Measurements from ENCODE around the gene UBTF.
A peak's percentile ranks its signal among the peaks of the same experiment; 100 is the strongest.

UBTF gene

DNA sequence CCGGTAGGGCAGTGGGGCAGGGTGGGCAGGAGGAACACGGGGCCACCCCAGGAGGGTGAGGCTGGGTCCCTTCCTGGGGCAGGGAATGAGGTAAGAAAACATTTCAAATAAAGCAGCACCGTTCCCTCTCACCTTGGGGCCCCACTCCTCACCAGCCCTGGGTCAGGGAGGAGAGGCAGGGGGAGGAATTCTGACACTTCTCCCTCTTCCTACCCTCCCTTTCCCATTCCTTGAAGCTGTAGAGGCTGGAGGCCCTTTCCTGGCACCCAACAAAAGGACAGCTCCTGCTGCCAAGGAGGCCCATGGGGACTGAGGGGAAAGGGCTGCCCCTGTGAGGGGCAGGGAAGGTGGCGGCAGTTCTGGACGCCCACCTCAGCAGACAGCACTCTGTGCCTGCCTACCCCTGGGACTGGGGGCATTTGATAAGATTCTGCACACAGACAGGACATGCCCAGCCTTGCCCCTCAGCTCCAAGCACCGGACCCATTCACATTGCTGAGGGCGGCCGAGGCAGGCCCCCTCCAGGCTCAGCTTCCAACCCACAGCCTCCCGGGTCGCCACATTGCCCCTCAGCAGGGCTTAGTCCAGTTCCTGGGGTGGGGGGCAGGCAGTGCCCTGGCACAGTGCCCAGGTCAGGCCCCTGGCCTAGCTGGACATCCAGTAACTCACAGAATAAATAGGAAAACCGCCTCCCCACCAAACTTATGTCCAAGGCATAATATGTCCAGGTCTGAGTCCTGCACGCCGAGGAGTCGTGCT is 26.0 kb downstream of the UBTF start:
- DNase-seq, result no peak

DNA sequence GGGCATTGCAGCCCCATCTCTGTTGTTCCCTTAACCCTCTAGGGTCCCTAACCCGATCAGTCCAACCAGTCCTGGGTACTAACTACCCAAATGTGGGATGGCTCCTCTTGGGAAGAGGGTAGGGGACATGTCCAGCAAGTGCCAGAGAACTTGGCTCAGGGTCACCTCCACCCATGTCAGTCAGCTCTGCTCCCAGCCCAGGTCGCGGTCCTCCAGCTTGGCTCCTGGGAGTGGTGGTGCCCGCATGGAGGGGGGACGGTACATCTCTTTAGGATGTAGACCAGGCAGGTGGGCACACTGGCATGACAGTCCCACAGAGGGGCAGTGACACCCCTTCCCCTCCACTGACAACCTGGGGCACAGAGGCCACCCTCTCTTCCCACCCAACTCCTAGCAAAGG is 26.7 kb downstream of the UBTF start:
- no peak for DNase-seq

DNA sequence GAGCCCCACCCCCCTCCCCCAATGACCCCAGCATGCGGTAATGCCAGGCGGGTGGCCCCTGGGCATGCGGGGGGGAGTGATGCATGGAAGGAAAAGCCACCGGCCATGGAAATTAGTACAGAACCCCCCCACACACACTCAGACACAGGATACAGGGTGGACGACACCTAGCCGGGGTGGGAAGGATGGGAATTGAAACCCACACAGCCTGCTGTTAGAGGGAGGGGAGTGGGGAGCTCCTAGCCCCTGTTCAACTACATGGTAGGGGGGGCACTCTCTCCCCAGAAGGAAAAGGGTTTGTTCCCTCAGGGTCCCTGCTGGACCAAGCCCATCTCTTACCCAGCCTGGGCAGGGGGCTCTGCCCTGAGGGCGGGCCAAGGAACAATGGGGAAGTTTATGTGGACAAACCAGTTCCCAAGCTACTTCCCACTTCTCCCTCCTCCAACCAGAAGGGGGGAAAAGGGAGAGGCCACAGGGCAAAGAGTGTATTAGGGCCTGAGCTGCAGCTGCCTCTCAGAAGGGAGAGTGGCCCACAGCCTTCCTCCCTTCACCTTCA is 27.5 kb downstream of the UBTF start:
- DNase-seq, result no peak

DNA sequence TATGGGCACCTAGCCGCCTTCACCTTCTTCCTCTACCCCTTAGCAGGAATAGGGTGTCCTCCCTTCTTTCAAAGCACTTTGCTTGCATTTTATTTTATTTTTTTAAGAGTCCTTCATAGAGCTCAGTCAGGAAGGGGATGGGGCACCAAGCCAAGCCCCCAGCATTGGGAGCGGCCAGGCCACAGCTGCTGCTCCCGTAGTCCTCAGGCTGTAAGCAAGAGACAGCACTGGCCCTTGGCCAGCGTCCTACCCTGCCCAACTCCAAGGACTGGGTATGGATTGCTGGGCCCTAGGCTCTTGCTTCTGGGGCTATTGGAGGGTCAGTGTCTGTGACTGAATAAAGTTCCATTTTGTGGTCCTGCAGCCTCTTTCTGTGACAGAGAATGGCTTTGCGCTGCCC is 28.1 kb downstream of the UBTF start:
- no peak for DNase-seq

DNA sequence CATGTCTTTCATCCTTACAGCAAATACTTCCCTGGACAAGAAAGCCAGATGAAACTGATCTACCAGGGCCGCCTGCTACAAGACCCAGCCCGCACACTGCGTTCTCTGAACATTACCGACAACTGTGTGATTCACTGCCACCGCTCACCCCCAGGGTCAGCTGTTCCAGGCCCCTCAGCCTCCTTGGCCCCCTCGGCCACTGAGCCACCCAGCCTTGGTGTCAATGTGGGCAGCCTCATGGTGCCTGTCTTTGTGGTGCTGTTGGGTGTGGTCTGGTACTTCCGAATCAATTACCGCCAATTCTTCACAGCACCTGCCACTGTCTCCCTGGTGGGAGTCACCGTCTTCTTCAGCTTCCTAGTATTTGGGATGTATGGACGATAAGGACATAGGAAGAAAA is 29.0 kb downstream of the UBTF start:
- no peak for DNase-seq

GRCh38 chr17:44188576-44189403 is 30.7 kb downstream of the UBTF start:
- DNase-seq, result no peak

- no peak for DNase-seq
These were observed 32.2 kb downstream of the UBTF start for GRCh38 chr17:44187131-44187899.

- peak; percentile 99 for DNase-seq
These were observed 33.0 kb downstream of the UBTF start, which contains the start of gene TMUB2 for GRCh38 chr17:44186307-44187130. Gene TMUB2, plus strand, starts transcription at chr17:44186972. Its CDS starts 737 bp downstream, at chr17:44187709.

- DNase-seq, result no peak
These were observed 35.2 kb downstream of the UBTF start for GRCh38 chr17:44184212-44184810.

DNA sequence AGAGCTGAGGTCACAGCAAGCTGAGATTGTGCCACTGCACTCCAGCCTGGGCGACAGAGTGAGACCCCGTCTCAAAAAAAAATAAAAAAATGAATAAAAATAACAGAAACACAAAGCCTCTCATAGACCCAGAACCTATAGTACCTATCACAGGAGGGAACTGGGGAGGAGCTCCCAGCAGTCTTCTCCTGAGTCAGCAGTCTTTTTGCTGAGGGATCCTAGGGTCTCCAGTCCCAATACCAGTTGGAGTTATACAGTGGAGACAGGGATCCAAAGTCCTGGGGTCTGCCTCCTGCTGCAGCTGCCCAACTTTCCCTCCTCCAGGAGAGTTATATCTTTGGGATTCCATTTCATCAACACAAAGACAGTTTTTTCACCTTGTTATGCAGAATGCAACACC is 36.5 kb downstream of the UBTF start:
- DNase-seq, result no peak

- DNase-seq, result no peak
These were observed 41.3 kb downstream of the UBTF start for GRCh38 chr17:44178133-44178532.

- no peak for DNase-seq
These were observed 41.8 kb downstream of the UBTF start for GRCh38 chr17:44177640-44178039.

DNA sequence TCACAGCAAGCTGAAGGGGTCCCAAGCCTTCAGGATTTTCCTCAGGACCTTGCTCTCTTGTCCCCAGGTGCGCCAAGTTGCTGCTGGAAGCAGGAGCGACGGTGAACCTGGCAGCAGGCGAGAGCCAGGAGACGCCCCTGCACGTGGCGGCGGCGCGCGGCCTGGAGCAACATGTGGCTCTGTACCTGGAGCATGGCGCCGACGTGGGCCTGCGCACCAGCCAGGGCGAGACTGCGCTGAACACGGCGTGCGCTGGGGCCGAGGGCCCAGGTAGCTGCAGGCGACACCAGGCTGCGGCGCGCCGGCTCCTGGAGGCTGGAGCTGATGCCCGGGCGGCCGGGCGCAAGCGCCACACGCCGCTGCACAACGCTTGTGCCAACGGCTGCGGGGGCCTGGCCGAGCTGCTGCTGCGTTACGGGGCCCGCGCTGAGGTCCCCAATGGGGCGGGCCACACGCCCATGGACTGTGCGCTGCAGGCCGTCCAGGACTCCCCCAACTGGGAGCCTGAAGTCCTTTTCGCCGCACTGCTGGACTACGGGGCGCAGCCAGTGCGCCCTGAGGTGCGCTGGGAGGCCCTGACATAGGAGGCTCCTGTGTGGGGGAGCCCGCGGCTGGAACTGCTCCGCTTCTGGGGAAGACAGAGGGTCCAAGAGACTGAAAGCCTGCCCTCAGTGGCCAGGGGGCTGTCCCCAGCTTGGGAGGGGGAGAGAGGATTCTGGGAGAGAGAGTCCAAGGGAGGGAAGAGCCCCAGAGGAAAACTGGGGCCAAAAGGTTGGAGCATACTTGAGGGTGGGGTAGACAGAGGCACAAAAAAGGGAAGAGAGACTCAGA is 42.6 kb downstream of the UBTF start:
- no peak for DNase-seq

DNA sequence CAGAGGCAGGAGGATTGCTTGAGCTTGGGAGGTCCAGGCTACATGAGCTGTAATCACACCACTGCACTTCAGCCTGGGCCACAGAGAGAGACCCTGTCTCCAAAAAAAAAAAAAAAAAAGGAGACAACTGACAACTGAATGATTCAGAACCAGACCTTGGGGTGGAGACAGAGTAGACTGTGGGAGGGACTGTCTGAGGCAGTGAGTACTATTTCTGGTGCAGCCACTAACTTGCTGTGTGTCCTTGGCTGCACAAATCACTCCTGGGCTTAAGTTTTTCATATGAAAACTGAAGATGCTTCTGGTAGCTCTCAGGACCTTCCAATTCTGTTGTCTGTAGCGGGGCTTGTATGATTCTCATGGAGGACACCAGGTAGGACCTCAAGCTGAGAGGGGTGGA is 43.2 kb downstream of the UBTF start:
- no peak for DNase-seq

DNA sequence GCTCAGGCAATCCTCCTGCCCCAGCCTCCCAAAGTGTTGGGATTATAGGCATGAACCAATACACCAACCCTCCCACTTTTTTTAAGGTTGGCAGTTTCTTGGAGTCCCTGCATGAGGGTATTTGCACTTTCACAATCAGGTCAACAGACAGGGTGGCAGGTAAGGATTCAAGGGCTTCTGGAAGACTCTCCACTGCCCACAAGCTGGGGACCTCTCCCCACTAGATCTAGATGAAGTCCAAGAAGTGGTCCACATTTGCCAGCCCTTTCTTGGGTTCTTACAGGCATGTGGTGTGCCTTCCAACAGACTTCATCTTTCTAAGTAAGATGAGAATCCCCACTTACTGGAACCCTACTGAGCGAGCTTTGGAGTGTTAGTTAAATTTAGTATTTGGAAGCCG is 45.0 kb downstream of the UBTF start:
- DNase-seq, result no peak

DNA sequence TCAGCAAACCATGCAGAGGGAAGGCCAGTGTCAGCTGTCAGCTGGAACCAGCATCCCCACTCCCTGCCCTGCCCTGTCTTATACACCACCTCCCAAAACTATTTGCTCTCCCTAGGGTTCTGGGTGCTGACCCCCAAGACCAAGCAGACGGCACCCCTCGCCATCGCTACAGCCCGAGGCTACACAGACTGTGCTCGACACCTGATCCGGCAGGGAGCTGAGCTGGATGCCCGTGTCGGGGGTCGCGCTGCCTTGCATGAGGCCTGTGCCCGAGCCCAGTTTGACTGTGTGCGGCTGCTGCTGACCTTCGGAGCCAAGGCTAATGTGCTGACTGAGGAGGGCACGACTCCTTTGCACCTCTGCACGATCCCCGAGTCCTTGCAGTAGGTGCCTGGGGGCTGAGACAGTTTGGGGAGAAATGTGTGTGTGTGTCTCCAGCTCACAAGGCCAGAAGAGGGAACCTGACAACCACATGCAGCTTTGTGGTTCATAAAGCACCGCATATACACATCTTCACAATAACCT is 47.5 kb downstream of the UBTF start:
- DNase-seq, result no peak

DNA sequence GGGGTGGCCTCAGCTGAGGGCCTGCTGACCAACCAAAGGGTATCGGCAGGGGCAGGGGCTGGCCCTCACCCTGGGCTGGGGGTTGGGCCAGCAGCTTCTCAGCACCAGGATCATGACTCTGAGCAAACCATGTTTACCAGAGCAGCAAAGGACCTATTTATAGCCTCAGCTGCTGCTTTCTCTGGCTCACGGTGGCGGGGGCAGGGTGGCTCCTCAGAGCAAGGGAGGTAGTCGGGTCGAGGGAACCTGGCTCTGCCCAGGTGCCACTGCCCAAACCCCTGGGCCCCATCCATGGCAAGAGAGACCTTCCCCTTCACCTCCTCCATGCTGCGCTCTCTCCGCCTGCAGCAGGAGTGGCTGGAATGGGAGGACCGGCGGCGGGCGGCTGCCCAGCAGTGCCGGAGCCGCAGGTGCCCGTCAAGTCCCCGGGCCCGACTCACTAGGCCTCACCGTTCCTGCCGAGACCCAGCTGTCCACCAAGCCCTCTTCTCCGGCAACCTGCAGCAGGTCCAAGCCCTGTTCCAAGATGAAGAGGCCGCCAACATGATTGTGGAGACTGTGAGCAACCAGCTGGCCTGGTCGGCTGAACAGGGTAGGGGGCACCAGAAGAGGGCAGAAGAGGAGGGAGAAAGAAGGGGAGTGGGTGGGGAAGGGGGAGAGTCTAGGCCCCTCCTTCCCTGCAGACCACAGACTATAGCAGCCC is 48.8 kb downstream of the UBTF start, which contains the start of gene ASB16:
ASB16 (plus strand) TSS at position 206 of the 703 bp plus-strand sequence; CDS start at position 292, 86 bp downstream.
- DNase-seq, result no peak

DNA sequence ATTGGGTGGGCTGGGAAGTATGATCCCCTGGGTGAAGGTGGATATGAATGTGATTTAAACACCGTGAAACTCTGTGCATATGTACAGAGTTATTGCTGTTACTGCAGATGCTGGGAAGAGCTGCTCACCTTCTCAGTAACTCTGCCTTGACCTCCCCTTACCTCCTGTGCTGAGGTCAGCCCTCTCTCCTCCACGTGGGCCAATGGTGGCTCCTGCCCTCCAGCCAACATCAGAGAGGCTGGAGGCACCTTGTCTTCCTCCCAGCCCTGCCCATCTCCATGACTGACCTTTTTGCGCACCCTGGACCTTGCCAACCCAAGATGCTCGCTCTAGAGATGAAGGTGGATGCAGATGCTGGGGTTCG is 49.4 kb downstream of the UBTF start:
- DNase-seq, result no peak

GRCh38 chr17:44167181-44167861 is 52.2 kb downstream of the UBTF start:
- no peak for DNase-seq
